ES-I3 (cell line): Measurements from ENCODE around the gene MFSD6.
"Not testable (repeated sequence)": the region's sequence is repeated elsewhere in the genome, so short reads cannot be mapped to it uniquely, and the experiment has no call there.

Source experiments
- H3K36me3 ChIP-seq: 2 replicates; pipeline ENCODE4 v1.6.1; 2013; ENCODE audit warnings: mild to moderate bottlenecking, low read length, control low read depth, moderate library complexity; ENCODE audit not compliant: insufficient read depth
- H3K4me1 ChIP-seq: 2 replicates; pipeline ENCODE4 v1.6.1; 2013; ENCODE audit warnings: mild to moderate bottlenecking, control low read depth, low read length; ENCODE audit not compliant: insufficient read depth
- H3K9ac ChIP-seq: 2 replicates; pipeline ENCODE4 v1.6.1; 2013; ENCODE audit warnings: low read depth, mild to moderate bottlenecking, low read length, moderate library complexity
- H3K9me3 ChIP-seq: 2 replicates; pipeline ENCODE4 v1.6.1; 2013; ENCODE audit warnings: mild to moderate bottlenecking, low read length, moderate library complexity; ENCODE audit not compliant: control insufficient read depth, insufficient read depth

The MFSD6 gene

GRCh38 chr2:190455358-190456095 is 47.4 kb downstream of the MFSD6 start:
- no peaks in the 10 kb centered on the region for H3K9me3 ChIP-seq
- H3K36me3 ChIP-seq, result no peaks in the 10 kb centered on the region
- H3K9ac ChIP-seq, result no peak overlapping the region
- H3K4me1 ChIP-seq, result no peaks in the 10 kb centered on the region

GRCh38 chr2:190456833-190457232 is 48.7 kb downstream of the MFSD6 start:
- Histone ChIP-seq H3K9ac (no peak overlapping the region), H3K36me3 (no peaks in the 10 kb centered on the region), H3K9me3 (no peaks in the 10 kb centered on the region), H3K4me1 (no peaks in the 10 kb centered on the region)

- no peaks in the 10 kb centered on the region for H3K4me1 ChIP-seq
- no peaks in the 10 kb centered on the region for H3K9me3 ChIP-seq
- H3K9ac ChIP-seq, result no peak overlapping the region
- no peaks in the 10 kb centered on the region for H3K36me3 ChIP-seq
These were observed 49.1 kb downstream of the MFSD6 start for GRCh38 chr2:190457256-190457655.

- Histone ChIP-seq H3K4me1 (no peaks in the 10 kb centered on the region), H3K9me3 (no peaks in the 10 kb centered on the region)
These were observed 50.4 kb downstream of the MFSD6 start for GRCh38 chr2:190458352-190459107.

GRCh38 chr2:190459881-190460280 is 51.7 kb downstream of the MFSD6 start:
- Histone ChIP-seq H3K36me3 (no peaks in the 10 kb centered on the region), H3K9me3 (no peaks in the 10 kb centered on the region), H3K4me1 (no peaks in the 10 kb centered on the region), H3K9ac (no peak overlapping the region)

More at GRCh38 chr2:190458352-190459107, 50.4 kb downstream of the MFSD6 start:
- no peaks in the 10 kb centered on the region for H3K36me3 ChIP-seq
- no peak overlapping the region for H3K9ac ChIP-seq

- Histone ChIP-seq H3K4me1 (no peaks in the 10 kb centered on the region), H3K9me3 (no peaks in the 10 kb centered on the region), H3K9ac (no peak overlapping the region), H3K36me3 (no peaks in the 10 kb centered on the region)
These were observed 52.3 kb downstream of the MFSD6 start for GRCh38 chr2:190460487-190460886.

GRCh38 chr2:190462181-190462580 is 54.0 kb downstream of the MFSD6 start:
- Histone ChIP-seq H3K36me3 (no peaks in the 10 kb centered on the region), H3K9me3 (no peaks in the 10 kb centered on the region), H3K4me1 (no peaks in the 10 kb centered on the region), H3K9ac (no peak overlapping the region)

- H3K36me3 ChIP-seq, result no peaks in the 10 kb centered on the region
- no peaks in the 10 kb centered on the region for H3K9me3 ChIP-seq
- H3K9ac ChIP-seq, result no peak overlapping the region
- 0 out of 2 replicates have a peak, but pooled peaks cover 1% of the 10 kb centered on the region for H3K4me1 ChIP-seq
These were observed 54.5 kb downstream of the MFSD6 start for GRCh38 chr2:190462611-190463010.

GRCh38 chr2:190465060-190465459 is 56.9 kb downstream of the MFSD6 start:
- Histone ChIP-seq H3K9me3 (no peaks in the 10 kb centered on the region), H3K4me1 (0 out of 2 replicates have a peak, but pooled peaks cover 4% of the 10 kb centered on the region), H3K36me3 (no peaks in the 10 kb centered on the region), H3K9ac (no peak overlapping the region)

GRCh38 chr2:190466819-190467446 is 58.8 kb downstream of the MFSD6 start:
- Histone ChIP-seq H3K9ac (no peak overlapping the region), H3K4me1 (0 out of 2 replicates have a peak, but pooled peaks cover 4% of the 10 kb centered on the region)

GRCh38 chr2:190467575-190468083 is 59.5 kb downstream of the MFSD6 start:
- Histone ChIP-seq H3K36me3 (no peaks in the 10 kb centered on the region), H3K9me3 (no peaks in the 10 kb centered on the region), H3K9ac (no peak overlapping the region), H3K4me1 (0 out of 2 replicates have a peak, but pooled peaks cover 4% of the 10 kb centered on the region)

More at GRCh38 chr2:190466819-190467446, 58.8 kb downstream of the MFSD6 start:
- Histone ChIP-seq H3K36me3 (no peaks in the 10 kb centered on the region), H3K9me3 (no peaks in the 10 kb centered on the region)

- H3K36me3 ChIP-seq, H3K4me1 ChIP-seq, H3K9ac ChIP-seq, H3K9me3 ChIP-seq: not testable (repeated sequence)
These were observed 60.2 kb downstream of the MFSD6 start for GRCh38 chr2:190468354-190468753.

- Histone ChIP-seq H3K36me3 (no peaks in the 10 kb centered on the region), H3K4me1 (0 out of 2 replicates have a peak, but pooled peaks cover 4% of the 10 kb centered on the region), H3K9me3 (no peaks in the 10 kb centered on the region), H3K9ac (no peak overlapping the region)
These were observed 60.8 kb downstream of the MFSD6 start for GRCh38 chr2:190468814-190469569.

- Histone ChIP-seq H3K9ac (no peak overlapping the region), H3K9me3 (no peaks in the 10 kb centered on the region), H3K36me3 (no peaks in the 10 kb centered on the region), H3K4me1 (0 out of 2 replicates have a peak, but pooled peaks cover 4% of the 10 kb centered on the region)
These were observed 61.6 kb downstream of the MFSD6 start for GRCh38 chr2:190469771-190470170.
